Activated naive CD8-positive, alpha-beta T cell treated with anti-CD3 and anti-CD28 coated beads, Interleukin-2, amount 10 ng/mL, durations not matched to agents 7 days and 5 days (primary cell): ENCODE data around the gene PCLAF. TPM values are rescaled to one million over a fixed set of nuclear protein-coding genes. Genes with fewer than 3 reads are reported as not detected.
"Not testable (repeated sequence)": the region's sequence is repeated elsewhere in the genome, so short reads cannot be mapped to it uniquely, and the experiment has no call there.

ENCODE experiments used
- ATAC-seq: fragments of 150-1000 bp; cut with Tn5 transposase; one replicate; pipeline ENCODE4 v1.10.0; 2021; ENCODE audit warnings: low read depth, moderate library complexity
- POLR2A ChIA-PET: fragments of 350-600 bp; sonication (Branson Sonifier 250); formaldehyde crosslinking; loops from one replicate; lab custom pipeline; 2021; ENCODE audit warnings: antibody characterized with exemption; lab: Charles Lee
- DNase-seq: peaks from one replicate; pipeline ENCODE4 v3.0.0; 2021
- H3K27ac Mint-ChIP-seq: one replicate; pipeline ENCODE4 v1.8.0; 2022; ENCODE audit warnings: mild to moderate bottlenecking, mixed read lengths
- H3K27me3 Mint-ChIP-seq: one replicate; pipeline ENCODE4 v1.8.0; 2022; ENCODE audit warnings: mild to moderate bottlenecking, moderate library complexity, mixed read lengths
- H3K36me3 Mint-ChIP-seq: one replicate; pipeline ENCODE4 v1.8.0; 2021; ENCODE audit warnings: mild to moderate bottlenecking, mixed read lengths
- H3K4me1 Mint-ChIP-seq: one replicate; pipeline ENCODE4 v1.8.0; 2021; ENCODE audit warnings: mixed read lengths
- H3K4me3 Mint-ChIP-seq: one replicate; pipeline ENCODE4 v1.8.0; 2022; ENCODE audit warnings: mild to moderate bottlenecking, moderate library complexity, mixed read lengths
- H3K9me3 Mint-ChIP-seq: one replicate; pipeline ENCODE4 v1.8.0; 2021; ENCODE audit warnings: mixed read lengths
- total RNA-seq, 2 experiments: library from RNA; stranded (reverse); gene quantifications; one replicate each; pipeline ENCODE4 v1.2.3, GENCODE V29; 2021

PCLAF gene
- 100 to 1,000 TPM in 1 of 2 experiments, 10 to 100 TPM in 1; 94.2 to 110 TPM for total RNA-seq

GRCh38 chr15:64381000-64381751 is at the start of gene PCLAF:
Gene PCLAF (minus strand): TSS chr15:64381441. CDS start chr15:64381371, 70 bp downstream.
- peaks cover 11% of the 10 kb centered on the region for H3K36me3 Mint-ChIP-seq
- peak within 1 kb of the TSS; percentile 92 for H3K4me3 Mint-ChIP-seq
- H3K27me3 Mint-ChIP-seq: no peaks in the 10 kb centered on the region
- H3K4me1 Mint-ChIP-seq: peaks cover 14% of the 10 kb centered on the region
- POLR2A ChIA-PET: interaction anchor here (0.5 to 1.6 kb wide), 3 partner anchors 25 to 514 kb away, joined by 3 to 5 read pairs (median 3); partner anchors contain the start of gene CSNK1G1
- DNase-seq: peak; percentile 89
- no peaks in the 10 kb centered on the region for H3K9me3 Mint-ChIP-seq
- peak; percentile 100 for ATAC-seq
- H3K27ac Mint-ChIP-seq: peak within 1 kb of the TSS; percentile 85

- H3K27me3 Mint-ChIP-seq: no peaks in the 10 kb centered on the region
- H3K9me3 Mint-ChIP-seq: no peaks in the 10 kb centered on the region
- DNase-seq (no peak), ATAC-seq (peak; percentile 76)
- peaks cover 15% of the 10 kb centered on the region for H3K36me3 Mint-ChIP-seq
- H3K27ac Mint-ChIP-seq: peak overlapping the region; percentile 84
- POLR2A ChIA-PET: interaction anchor here (0.9 to 2.2 kb wide), 7 partner anchors 10 to 221 kb away, joined by 3 to 19 read pairs (median 5); partner anchors contain the start of genes TRIP4 and ZNF609
- peak overlapping the region; percentile 70 for H3K4me3 Mint-ChIP-seq
- H3K4me1 Mint-ChIP-seq: peaks cover 29% of the 10 kb centered on the region
Measured at GRCh38 chr15:64430000-64430735, 48.9 kb upstream of the PCLAF start.

- H3K4me1 Mint-ChIP-seq: peaks cover 29% of the 10 kb centered on the region
- ATAC-seq: no peak
- no peak for DNase-seq
- peaks cover 18% of the 10 kb centered on the region for H3K36me3 Mint-ChIP-seq
- POLR2A ChIA-PET: interaction anchor here (0.9 to 2.2 kb wide), 3 partner anchors 20 to 193 kb away, joined by 3 to 19 read pairs (median 3); partner anchors contain the start of gene ZNF609
- peak overlapping the region; percentile 70 for H3K4me3 Mint-ChIP-seq
- no peaks in the 10 kb centered on the region for H3K27me3 Mint-ChIP-seq
- peak overlapping the region; percentile 84 for H3K27ac Mint-ChIP-seq
- H3K9me3 Mint-ChIP-seq: no peaks in the 10 kb centered on the region
Measured at GRCh38 chr15:64429448-64429847, 48.2 kb upstream of the PCLAF start.

GRCh38 chr15:64426845-64427465 is 45.7 kb upstream of the PCLAF start:
- ATAC-seq: no peak
- H3K4me1 Mint-ChIP-seq: peaks cover 31% of the 10 kb centered on the region
- H3K27me3 Mint-ChIP-seq: no peaks in the 10 kb centered on the region
- H3K9me3 Mint-ChIP-seq: no peaks in the 10 kb centered on the region
- POLR2A ChIA-PET: interaction anchor here (0.7 to 2.1 kb wide), 4 partner anchors 17 to 271 kb away, joined by 3 to 6 read pairs (median 4); partner anchors contain the start of gene ZNF609
- H3K4me3 Mint-ChIP-seq: no peak overlapping the region
- H3K36me3 Mint-ChIP-seq: peaks cover 25% of the 10 kb centered on the region
- peak overlapping the region; percentile 76 for H3K27ac Mint-ChIP-seq
- no peak for DNase-seq

- DNase-seq: no peak
- ATAC-seq: no peak
- Mint-ChIP-seq H3K4me1 (peaks cover 24% of the 10 kb centered on the region), H3K27me3 (no peaks in the 10 kb centered on the region), H3K27ac (no peak overlapping the region), H3K36me3 (peaks cover 21% of the 10 kb centered on the region), H3K4me3 (no peak overlapping the region), H3K9me3 (no peaks in the 10 kb centered on the region)
- POLR2A ChIA-PET: no interaction called here
Measured at GRCh38 chr15:64425221-64425620, 44.0 kb upstream of the PCLAF start.

- ATAC-seq (no peak), DNase-seq (no peak)
- no peak overlapping the region for H3K27ac Mint-ChIP-seq
- no peak overlapping the region for H3K4me3 Mint-ChIP-seq
- peaks cover 21% of the 10 kb centered on the region for H3K36me3 Mint-ChIP-seq
- no peaks in the 10 kb centered on the region for H3K9me3 Mint-ChIP-seq
- POLR2A ChIA-PET: no interaction called here
- H3K27me3 Mint-ChIP-seq: no peaks in the 10 kb centered on the region
- H3K4me1 Mint-ChIP-seq: peaks cover 15% of the 10 kb centered on the region
Measured at GRCh38 chr15:64423970-64424369, 42.7 kb upstream of the PCLAF start.

GRCh38 chr15:64422697-64423096 is 41.5 kb upstream of the PCLAF start:
- Mint-ChIP-seq H3K27me3 (no peaks in the 10 kb centered on the region), H3K36me3 (peaks cover 23% of the 10 kb centered on the region), H3K4me1 (peaks cover 14% of the 10 kb centered on the region), H3K27ac (no peak overlapping the region), H3K4me3 (no peak overlapping the region), H3K9me3 (no peaks in the 10 kb centered on the region)
- POLR2A ChIA-PET: no interaction called here
- DNase-seq: no peak
- ATAC-seq: no peak

- Mint-ChIP-seq H3K9me3 (no peaks in the 10 kb centered on the region), H3K4me3 (no peak overlapping the region), H3K36me3 (peaks cover 35% of the 10 kb centered on the region), H3K27ac (no peak overlapping the region), H3K4me1 (peaks cover 4% of the 10 kb centered on the region), H3K27me3 (no peaks in the 10 kb centered on the region)
- ATAC-seq (no peak), DNase-seq (no peak)
- POLR2A ChIA-PET: no interaction called here
Measured at GRCh38 chr15:64412216-64412615, 31.0 kb upstream of the PCLAF start.

- DNase-seq: no peak
- Mint-ChIP-seq H3K27ac (no peak overlapping the region), H3K4me1 (no peaks in the 10 kb centered on the region), H3K36me3 (peaks cover 15% of the 10 kb centered on the region), H3K4me3 (no peak overlapping the region), H3K9me3 (no peaks in the 10 kb centered on the region), H3K27me3 (no peaks in the 10 kb centered on the region)
- ATAC-seq: no peak
- POLR2A ChIA-PET: no interaction called here
Measured at GRCh38 chr15:64400583-64400982, 19.3 kb upstream of the PCLAF start.

GRCh38 chr15:64398575-64398974 is 17.3 kb upstream of the PCLAF start:
- no peak overlapping the region for H3K27ac Mint-ChIP-seq
- H3K27me3 Mint-ChIP-seq: no peaks in the 10 kb centered on the region
- peaks cover 7% of the 10 kb centered on the region for H3K4me1 Mint-ChIP-seq
- no peak overlapping the region for H3K4me3 Mint-ChIP-seq
- ATAC-seq (no peak), DNase-seq (no peak)
- H3K9me3 Mint-ChIP-seq: no peaks in the 10 kb centered on the region
- POLR2A ChIA-PET: interaction anchor here (0.6 kb wide), 1 partner anchor 105 kb away, joined by 3 read pairs; no protein-coding TSS in a partner anchor
- peaks cover 22% of the 10 kb centered on the region for H3K36me3 Mint-ChIP-seq

GRCh38 chr15:64396789-64397188 is 15.5 kb upstream of the PCLAF start:
- POLR2A ChIA-PET: interaction anchor here (1.0 kb wide), 1 partner anchor 9 kb away, joined by 6 read pairs; the partner anchor contains the start of gene TRIP4
- H3K36me3 Mint-ChIP-seq: peaks cover 22% of the 10 kb centered on the region

GRCh38 chr15:64392471-64392870 is 11.2 kb upstream of the PCLAF start:
- ATAC-seq, H3K27ac Mint-ChIP-seq, H3K27me3 Mint-ChIP-seq, POLR2A ChIA-PET, H3K4me3 Mint-ChIP-seq, DNase-seq, H3K9me3 Mint-ChIP-seq: not testable (repeated sequence)
- H3K4me1 Mint-ChIP-seq: peaks cover 18% of the 10 kb centered on the region
- peaks cover 18% of the 10 kb centered on the region for H3K36me3 Mint-ChIP-seq

More at GRCh38 chr15:64396789-64397188, 15.5 kb upstream of the PCLAF start:
- no peaks in the 10 kb centered on the region for H3K27me3 Mint-ChIP-seq
- no peak overlapping the region for H3K27ac Mint-ChIP-seq
- no peaks in the 10 kb centered on the region for H3K9me3 Mint-ChIP-seq
- DNase-seq (no peak), ATAC-seq (no peak)
- H3K4me3 Mint-ChIP-seq: no peak overlapping the region
- H3K4me1 Mint-ChIP-seq: peaks cover 7% of the 10 kb centered on the region

GRCh38 chr15:64389036-64389435 is 7.8 kb upstream of the PCLAF start:
- H3K4me3 Mint-ChIP-seq: peak overlapping the region; percentile 95
- H3K4me1 Mint-ChIP-seq: peaks cover 15% of the 10 kb centered on the region
- H3K36me3 Mint-ChIP-seq: peaks cover 9% of the 10 kb centered on the region
- no peaks in the 10 kb centered on the region for H3K9me3 Mint-ChIP-seq
- H3K27me3 Mint-ChIP-seq: no peaks in the 10 kb centered on the region
- DNase-seq (no peak), ATAC-seq (no peak)
- H3K27ac Mint-ChIP-seq: peak overlapping the region; percentile 61
- POLR2A ChIA-PET: interaction anchor here (2.2 kb wide), 1 partner anchor 8 kb away, joined by 6 read pairs; no protein-coding TSS in a partner anchor
